H9 (cell line): ENCODE measurements around the gene DCST2. TPM values are rescaled to one million over a fixed set of nuclear protein-coding genes. Genes with fewer than 3 reads are reported as not detected.

Source experiments
- DNase-seq: peaks from one replicate; pipeline ENCODE4 v3.0.0-alpha.2; 2017
- H2AFZ ChIP-seq: one replicate; pipeline ENCODE4 v1.6.1; 2013; ENCODE audit warnings: mild to moderate bottlenecking, low read length, control low read depth, moderate library complexity
- H2AK5ac ChIP-seq: 2 replicates; pipeline ENCODE4 v1.6.1; 2013; ENCODE audit warnings: low read length, control low read depth, mixed read lengths; ENCODE audit not compliant: insufficient read length
- H2BK120ac ChIP-seq: one replicate; pipeline ENCODE4 v1.6.1; 2013; ENCODE audit warnings: low read depth, mild to moderate bottlenecking, low read length, control low read depth, inconsistent platforms; ENCODE audit not compliant: poor library complexity, severe bottlenecking
- H2BK12ac ChIP-seq: 2 replicates; pipeline ENCODE4 v1.6.1; 2013; ENCODE audit warnings: low read length, control low read depth, mixed read lengths, low read depth; ENCODE audit not compliant: insufficient read length
- H2BK15ac ChIP-seq: 2 replicates; pipeline ENCODE4 v1.6.1; 2013; ENCODE audit warnings: low read depth, low read length, control low read depth
- H2BK20ac ChIP-seq: one replicate; pipeline ENCODE4 v1.6.1; 2013; ENCODE audit warnings: low read depth, mild to moderate bottlenecking, low read length, control low read depth, inconsistent platforms; ENCODE audit not compliant: poor library complexity, severe bottlenecking
- H2BK5ac ChIP-seq: 2 replicates; pipeline ENCODE4 v1.6.1; 2013; ENCODE audit warnings: low read length, control low read depth, mixed read lengths; ENCODE audit not compliant: insufficient read length
- H3K14ac ChIP-seq: 2 replicates; pipeline ENCODE4 v1.6.1; 2013; ENCODE audit warnings: low read length, control low read depth; ENCODE audit not compliant: insufficient read depth
- H3K18ac ChIP-seq: 2 replicates; pipeline ENCODE4 v1.6.1; 2013; ENCODE audit warnings: low read depth, mild to moderate bottlenecking, mixed read lengths, low read length, control low read depth; ENCODE audit not compliant: insufficient read length
- H3K23ac ChIP-seq: 2 replicates; pipeline ENCODE4 v1.6.1; 2013; ENCODE audit warnings: low read length, control low read depth, mixed read lengths, low read depth; ENCODE audit not compliant: insufficient read length
- H3K23me2 ChIP-seq: 2 replicates; pipeline ENCODE4 v1.6.1; 2013; ENCODE audit warnings: low read depth, mild to moderate bottlenecking, mixed read lengths, low read length, control low read depth; ENCODE audit not compliant: insufficient read length, poor library complexity, severe bottlenecking
- H3K27ac ChIP-seq: 2 replicates; pipeline ENCODE4 v1.5.1; 2013; ENCODE audit warnings: low read length, control low read depth, mixed read lengths, low read depth; ENCODE audit not compliant: insufficient read length
- H3K27me3 ChIP-seq: 2 replicates; pipeline ENCODE4 v1.6.1; 2013; ENCODE audit warnings: low read length, control low read depth, inconsistent platforms; ENCODE audit not compliant: insufficient read depth
- H3K4ac ChIP-seq: 2 replicates; pipeline ENCODE4 v1.6.1; 2013; ENCODE audit warnings: low read depth, mild to moderate bottlenecking, control low read depth, inconsistent platforms, low read length, moderate library complexity
- H3K4me1 ChIP-seq: 2 replicates; pipeline ENCODE4 v1.6.1; 2013; ENCODE audit warnings: low read length, control low read depth, inconsistent platforms; ENCODE audit not compliant: insufficient read depth
- H3K4me2 ChIP-seq: 2 replicates; pipeline ENCODE4 v1.6.1; 2013; ENCODE audit warnings: low read length, control low read depth, mixed read lengths; ENCODE audit not compliant: insufficient read length, insufficient read depth
- H3K56ac ChIP-seq: 2 replicates; pipeline ENCODE4 v1.6.1; 2013; ENCODE audit warnings: low read depth, mild to moderate bottlenecking, mixed read lengths, low read length, control low read depth; ENCODE audit not compliant: insufficient read length
- H3K79me1 ChIP-seq: 2 replicates; pipeline ENCODE4 v1.6.1; 2013; ENCODE audit warnings: low read depth, mild to moderate bottlenecking, moderate library complexity, low read length, control low read depth, inconsistent platforms; ENCODE audit not compliant: insufficient read depth, poor library complexity, severe bottlenecking
- H3K79me2 ChIP-seq: 2 replicates; pipeline ENCODE4 v1.6.1; 2013; ENCODE audit warnings: low read length, control low read depth, inconsistent platforms; ENCODE audit not compliant: insufficient read depth
- H3K9ac ChIP-seq: 2 replicates; pipeline ENCODE4 v1.6.1; 2013; ENCODE audit warnings: low read length, control low read depth, mixed read lengths; ENCODE audit not compliant: insufficient read length; ENCODE audit errors: extremely low read depth
- H3K9me3 ChIP-seq: one replicate; pipeline ENCODE4 v1.6.1; 2013; ENCODE audit warnings: low read depth, low read length, inconsistent platforms; ENCODE audit not compliant: control insufficient read depth
- H3T11ph ChIP-seq: one replicate; pipeline ENCODE4 v1.6.1; 2013; ENCODE audit warnings: mild to moderate bottlenecking, low read length, control low read depth, inconsistent platforms
- H4K20me1 ChIP-seq: one replicate; pipeline ENCODE4 v1.6.1; 2013; ENCODE audit not compliant: control insufficient read depth, insufficient read length, insufficient read depth
- H4K5ac ChIP-seq: 2 replicates; pipeline ENCODE4 v1.6.1; 2013; ENCODE audit warnings: low read depth, mild to moderate bottlenecking, mixed read lengths, low read length, control low read depth; ENCODE audit not compliant: insufficient read length
- H4K8ac ChIP-seq: replicated peaks from 2 replicates; pipeline ENCODE4 v1.6.1; 2013; ENCODE audit warnings: low read length, control low read depth, mixed read lengths, low read depth; ENCODE audit not compliant: insufficient read length
- H4K91ac ChIP-seq: 2 replicates; pipeline ENCODE4 v1.6.1; 2013; ENCODE audit warnings: low read depth, mild to moderate bottlenecking, moderate library complexity, mixed read lengths, low read length, control low read depth; ENCODE audit not compliant: insufficient read length
- H3K27ac Mint-ChIP-seq, 3 experiments: 2 replicates in 2 of 3; 3 replicates in 1 of 3; pipeline ENCODE4 v1.8.0; 2020 to 2021; ENCODE audit warnings: mixed read lengths in 3 of 3, mild to moderate bottlenecking in 1 of 3, moderate library complexity in 1 of 3
- H3K27me3 Mint-ChIP-seq: 2 replicates; pipeline ENCODE4 v1.8.0; 2021; ENCODE audit warnings: low read depth, mild to moderate bottlenecking, moderate library complexity, mixed read lengths
- H3K36me3 Mint-ChIP-seq, 3 experiments: 2 replicates in 2 of 3; 3 replicates in 1 of 3; pipeline ENCODE4 v1.8.0; 2020 to 2021; ENCODE audit warnings: low read depth in 3 of 3, mixed read lengths in 3 of 3; ENCODE audit not compliant: insufficient read depth in 1 of 3
- H3K4me1 Mint-ChIP-seq, 2 experiments: 2 replicates each; pipeline ENCODE4 v1.8.0; 2020; ENCODE audit warnings: mixed read lengths in 2 of 2
- H3K4me3 Mint-ChIP-seq, 2 experiments: 2 replicates in 1 of 2; 3 replicates in 1 of 2; pipeline ENCODE4 v1.8.0; 2020 to 2021; ENCODE audit warnings: mild to moderate bottlenecking in 2 of 2, mixed read lengths in 2 of 2, moderate library complexity in 1 of 2
- H3K9me3 Mint-ChIP-seq, 2 experiments: 2 replicates in 1 of 2; 3 replicates in 1 of 2; pipeline ENCODE4 v1.8.0; 2020; ENCODE audit warnings: mild to moderate bottlenecking in 2 of 2, mixed read lengths in 2 of 2, moderate library complexity in 1 of 2
- CTCF ChIP-seq: fragments of 200-600 bp; sonication (generic); conservative IDR thresholded peaks from 3 replicates; pipeline ENCODE4 v1.8.0; 2021; ENCODE audit warnings: antibody characterized with exemption, mild to moderate bottlenecking
- WGBS: extraction: QIAGEN DNeasy Blood & Tissue Kit; methylation state at CpG from one replicate; pipeline ENCODE4 v1.1.7; 2013; ENCODE audit warnings: missing lambda C conversion rate, low lambda C conversion rate, mixed read lengths; ENCODE audit not compliant: insufficient read length; ENCODE audit errors: extremely low coverage; 5-methylcytosine and 5-hydroxymethylcytosine counted together
- total RNA-seq: library from RNA; stranded (reverse); gene quantifications from 2 replicates; pipeline ENCODE4 v1.2.1, GENCODE V29; 2021

DCST2 gene
- total RNA-seq, 1 experiment from 2014 or later, result 0.35 TPM

DNA sequence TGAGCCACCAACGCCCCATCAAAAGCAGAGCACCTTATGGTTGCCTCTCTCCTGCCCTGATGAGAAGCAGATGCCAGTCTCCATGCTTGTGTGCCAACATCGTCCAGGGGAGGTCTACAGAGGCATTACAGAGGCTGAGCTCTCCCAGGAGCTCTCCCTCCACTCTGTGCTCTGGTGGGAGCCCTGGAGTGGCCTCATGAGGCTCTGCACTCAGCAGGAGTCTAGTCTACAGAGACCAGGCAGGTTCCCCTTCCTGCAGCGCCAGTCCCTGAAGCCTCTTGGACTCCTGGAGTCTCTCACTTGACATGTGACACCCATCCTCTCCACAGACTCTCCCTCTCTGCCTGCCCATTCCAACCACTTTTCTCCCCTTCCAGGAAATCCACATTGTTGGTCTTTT, 3.5 kb upstream of the DCST2 start:
- H3K23me2 ChIP-seq, result no peaks in the 10 kb centered on the region

More for the DNA sequence above, 3.5 kb upstream of the DCST2 start:
- Histone ChIP-seq H2AK5ac (no peak overlapping the region), H2BK12ac (no peak overlapping the region), H3K18ac (no peak overlapping the region), H2BK20ac (no peak overlapping the region), H4K5ac (no peak overlapping the region), H4K20me1 (peaks cover 2% of the 10 kb centered on the region), H3K14ac (no peak overlapping the region), H3K23ac (no peak overlapping the region), H4K8ac (no peak overlapping the region), H3K9me3 (no peaks in the 10 kb centered on the region), H3K27ac (no peak overlapping the region), H3K4me1 (no peaks in the 10 kb centered on the region), H3K79me2 (no peaks in the 10 kb centered on the region), H3K56ac (no peak overlapping the region), H3K4ac (no peak overlapping the region), H3K27me3 (no peaks in the 10 kb centered on the region), H4K91ac (no peak overlapping the region), H2BK5ac (no peak overlapping the region), H3K9ac (no peak overlapping the region), H2BK120ac (no peak overlapping the region), H2AFZ (no peak overlapping the region), H2BK15ac (no peak overlapping the region), H3T11ph (no peak overlapping the region), H3K4me2 (no peak overlapping the region), H3K79me1 (no peaks in the 10 kb centered on the region)
- Mint-ChIP-seq H3K27ac (no peak overlapping the region; a peak in 1 of 7 replicates), H3K4me1 (peaks cover 3 to 6% of the 10 kb centered on the region in 2 experiments; a peak in 2 of 4 replicates), H3K4me3 (no peak overlapping the region), H3K9me3 (no peaks in the 10 kb centered on the region), H3K27me3 (peaks cover 49% of the 10 kb centered on the region), H3K36me3 (no peaks in the 10 kb centered on the region)
- WGBS, result no CpG with 5 or more reads among the region's 3 CpGs
- DNase-seq, result no peak
- no peak for TF ChIP-seq CTCF
